Liver (tissue), 9 donors: Measurements from ENCODE around the gene CELA2A. TPM values are rescaled to one million over a fixed set of nuclear protein-coding genes. Genes with fewer than 3 reads are reported as not detected.

ENCODE experiments used
- DNase-seq: peaks from one replicate; pipeline ENCODE4 v3.0.0-alpha.2; 2017; ENCODE audit warnings: low spot score
- H3K27ac ChIP-seq, 2 donors: one replicate each; pipeline ENCODE4 v1.7.0; 2013; ENCODE audit warnings: inconsistent platforms in 2 of 2, low read length in 2 of 2, control low read depth in 1 of 2, low read depth in 1 of 2, mild to moderate bottlenecking in 1 of 2
- H3K27me3 ChIP-seq, 4 donors: one replicate each; pipeline versions ENCODE4 v1.6.1 to v1.7.0; 2013; ENCODE audit warnings: low read length in 3 of 4, inconsistent platforms in 1 of 4, mild to moderate bottlenecking in 1 of 4, moderate library complexity in 1 of 4; ENCODE audit not compliant: control insufficient read depth in 4 of 4, insufficient read depth in 4 of 4
- H3K36me3 ChIP-seq, 4 donors: one replicate each; pipeline versions ENCODE4 v1.6.1 to v1.7.0; 2013; ENCODE audit warnings: low read length in 3 of 4, mild to moderate bottlenecking in 3 of 4, low read depth in 1 of 4, moderate library complexity in 1 of 4; ENCODE audit not compliant: control insufficient read depth in 4 of 4, insufficient read depth in 3 of 4
- H3K4me1 ChIP-seq, 4 donors: one replicate each; pipeline versions ENCODE4 v1.6.1 to v1.7.0; 2013; ENCODE audit warnings: low read length in 3 of 4, mild to moderate bottlenecking in 3 of 4, moderate library complexity in 1 of 4; ENCODE audit not compliant: control insufficient read depth in 4 of 4, insufficient read depth in 4 of 4
- H3K4me3 ChIP-seq, 3 donors: one replicate each; pipeline versions ENCODE4 v1.6.1 to v1.7.0; 2013; ENCODE audit warnings: low read length in 3 of 3, control low read depth in 1 of 3, low read depth in 1 of 3, mild to moderate bottlenecking in 1 of 3
- H3K9ac ChIP-seq, 2 donors: one replicate each; pipeline ENCODE4 v1.7.0; 2013; ENCODE audit warnings: low read length in 2 of 2, mild to moderate bottlenecking in 2 of 2, moderate library complexity in 2 of 2, control low read depth in 1 of 2, low read depth in 1 of 2
- H3K9me3 ChIP-seq, 4 donors: one replicate each; pipeline versions ENCODE4 v1.6.1 to v1.7.0; 2013; ENCODE audit warnings: low read length in 3 of 4; ENCODE audit not compliant: control insufficient read depth in 4 of 4
- ATF3 ChIP-seq: IDR thresholded peaks from 2 replicates; pipeline ENCODE4 v1.6.1; 2016; ENCODE audit warnings: antibody characterized with exemption
- EGR1 ChIP-seq, 2 donors: IDR thresholded peaks; 2 replicates each; pipeline ENCODE4 v1.6.1; 2016 to 2018; ENCODE audit warnings: antibody characterized with exemption in 2 of 2, low read depth in 2 of 2
- FOXA1 ChIP-seq: IDR thresholded peaks from 2 replicates; pipeline ENCODE4 v1.6.1; 2016; ENCODE audit warnings: antibody characterized with exemption
- FOXA2 ChIP-seq: IDR thresholded peaks from 2 replicates; pipeline ENCODE4 v1.6.1; 2016; ENCODE audit warnings: antibody characterized with exemption
- GABPA ChIP-seq, 2 donors: IDR thresholded peaks in 1 of 2; conservative IDR thresholded peaks in 1 of 2; 2 replicates each; pipeline ENCODE4 v1.6.1; 2016; ENCODE audit warnings: antibody characterized with exemption in 2 of 2, mild to moderate bottlenecking in 1 of 2, moderate library complexity in 1 of 2
- HNF4A ChIP-seq, 2 donors: conservative IDR thresholded peaks; 2 replicates each; pipeline ENCODE4 v1.6.1; 2016; ENCODE audit warnings: antibody characterized with exemption in 2 of 2, mild to moderate bottlenecking in 2 of 2
- HNF4G ChIP-seq: IDR thresholded peaks from 2 replicates; pipeline ENCODE4 v1.6.1; 2016; ENCODE audit warnings: antibody characterized with exemption
- JUND ChIP-seq, 2 donors: IDR thresholded peaks; 2 replicates each; pipeline ENCODE4 v1.6.1; 2016; ENCODE audit warnings: antibody characterized with exemption in 2 of 2
- NR2F2 ChIP-seq: IDR thresholded peaks from 2 replicates; pipeline ENCODE4 v1.6.1; 2016; ENCODE audit warnings: antibody characterized with exemption
- RAD21 ChIP-seq, 2 donors: IDR thresholded peaks; 2 replicates each; pipeline ENCODE4 v1.6.1; 2016; ENCODE audit warnings: antibody characterized with exemption in 2 of 2, mild to moderate bottlenecking in 2 of 2
- REST ChIP-seq: IDR thresholded peaks from 2 replicates; pipeline ENCODE4 v1.6.1; 2016; ENCODE audit warnings: antibody characterized with exemption, mild to moderate bottlenecking
- RXRA ChIP-seq, 2 donors: IDR thresholded peaks; 2 replicates each; pipeline ENCODE4 v1.6.1; 2017 to 2018; ENCODE audit warnings: antibody characterized with exemption in 2 of 2, mild to moderate bottlenecking in 1 of 2
- SP1 ChIP-seq: IDR thresholded peaks from 2 replicates; pipeline ENCODE4 v1.6.1; 2018; ENCODE audit warnings: antibody characterized with exemption, mild to moderate bottlenecking
- TAF1 ChIP-seq: conservative IDR thresholded peaks from 2 replicates; pipeline ENCODE4 v1.6.1; 2016; ENCODE audit warnings: antibody characterized with exemption, mild to moderate bottlenecking
- YY1 ChIP-seq: IDR thresholded peaks from 2 replicates; pipeline ENCODE4 v1.6.1; 2016; ENCODE audit warnings: antibody characterized with exemption, mild to moderate bottlenecking
- WGBS: extraction: QIAGEN DNeasy Blood & Tissue Kit; methylation state at CpG from one replicate; pipeline ENCODE4 v1.1.7; 2013; 5-methylcytosine and 5-hydroxymethylcytosine counted together
- polyA plus RNA-seq, 2 donors: library from polyadenylated mRNA; stranded (reverse) in 1 of 2; unstranded in 1 of 2; fragments of 200-250 nt in 1 of 2; fragments of >200 nt in 1 of 2; fragmentation: Nextera tagmentation in 1 of 2; extraction: Ambion mirVana in 1 of 2; gene quantifications; one replicate each; pipeline versions ENCODE4 v1.2.1 to v1.2.3, GENCODE V29; 2013 to 2015
- total RNA-seq, 2 donors: library from RNA; depleted of rRNA; stranded (reverse); fragments of >200 nt; gene quantifications; one replicate each; pipeline ENCODE4 v1.2.3, GENCODE V29; 2014
- TF ChIP-seq, protein P1 (sequence below): IDR thresholded peaks from 2 replicates; pipeline ENCODE4 v1.6.1; 2016; ENCODE audit warnings: antibody characterized with exemption
- TF ChIP-seq, protein P2 (sequence below): IDR thresholded peaks from 2 replicates; pipeline ENCODE4 v1.6.1; 2016; ENCODE audit warnings: antibody characterized with exemption
- TF ChIP-seq, protein P3 (sequence below): fragments of 150-350 bp; IDR thresholded peaks from 2 replicates; pipeline ENCODE4 v1.5.1; 2017; ENCODE audit warnings: improper control_type of control experiment, low read depth, low read length; ENCODE audit not compliant: missing input control
- donor health status: healthy.
- donor health status: healthy.
- donor health status: healthy.
- donor health status: healthy.
- donor health status: healthy.

The CELA2A gene
- total and polyA plus RNA-seq, 4 donors, result not detected

DNA sequence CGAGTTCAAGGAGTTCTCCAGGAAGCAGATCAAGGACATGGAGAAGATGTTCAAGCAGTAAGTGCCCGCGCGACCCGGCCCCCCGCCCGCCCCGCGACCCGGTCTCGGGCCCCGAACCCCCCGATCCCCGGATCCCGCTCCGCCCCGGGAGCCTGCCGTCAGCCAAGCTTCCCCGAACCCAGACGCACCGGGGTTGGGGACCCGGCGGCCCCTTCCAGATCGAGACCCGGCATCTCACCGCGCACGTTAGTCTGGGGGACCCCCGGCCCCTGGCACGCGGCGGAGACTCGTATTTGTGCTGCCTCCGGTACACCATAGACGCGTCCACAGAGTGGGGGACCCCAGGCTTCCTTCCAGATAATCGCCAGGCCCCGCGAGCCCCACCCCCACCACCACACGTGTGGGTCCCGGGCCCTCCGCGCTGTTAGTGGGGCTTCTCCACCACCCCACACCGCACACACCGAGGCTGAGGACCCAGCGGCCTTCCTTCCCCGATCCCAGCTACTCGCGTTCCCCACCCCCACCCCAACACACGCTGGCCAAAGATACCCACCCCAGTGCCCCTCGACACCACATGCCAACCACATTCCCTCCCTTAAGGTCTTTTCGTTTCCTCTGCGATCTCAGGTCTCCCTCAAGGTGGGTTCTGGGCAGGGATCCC is 46.2 kb upstream of the CELA2A start:
- TF ChIP-seq SP1 (no peak), FOXA2 (no peak), FOXA1 (no peak), HNF4A (conservative IDR thresholded peaks at IDR 0.05) (no peak), TAF1 (no peak), NR2F2 (no peak), GABPA (IDR thresholded peaks at IDR 0.05 in 1 of 2, conservative IDR thresholded peaks at IDR 0.05 in 1 of 2) (no peak), REST (no peak), ATF3 (no peak), JUND (IDR thresholded peaks at IDR 0.05) (no peak), HNF4G (no peak), YY1 (no peak), RXRA (IDR thresholded peaks at IDR 0.05) (no peak), EGR1 (IDR thresholded peaks at IDR 0.05; ENCODE audit: low read depth in 2 of 2) (no peak), RAD21 (IDR thresholded peaks at IDR 0.05) (no peak)
- TF ChIP-seq, protein P1, sequence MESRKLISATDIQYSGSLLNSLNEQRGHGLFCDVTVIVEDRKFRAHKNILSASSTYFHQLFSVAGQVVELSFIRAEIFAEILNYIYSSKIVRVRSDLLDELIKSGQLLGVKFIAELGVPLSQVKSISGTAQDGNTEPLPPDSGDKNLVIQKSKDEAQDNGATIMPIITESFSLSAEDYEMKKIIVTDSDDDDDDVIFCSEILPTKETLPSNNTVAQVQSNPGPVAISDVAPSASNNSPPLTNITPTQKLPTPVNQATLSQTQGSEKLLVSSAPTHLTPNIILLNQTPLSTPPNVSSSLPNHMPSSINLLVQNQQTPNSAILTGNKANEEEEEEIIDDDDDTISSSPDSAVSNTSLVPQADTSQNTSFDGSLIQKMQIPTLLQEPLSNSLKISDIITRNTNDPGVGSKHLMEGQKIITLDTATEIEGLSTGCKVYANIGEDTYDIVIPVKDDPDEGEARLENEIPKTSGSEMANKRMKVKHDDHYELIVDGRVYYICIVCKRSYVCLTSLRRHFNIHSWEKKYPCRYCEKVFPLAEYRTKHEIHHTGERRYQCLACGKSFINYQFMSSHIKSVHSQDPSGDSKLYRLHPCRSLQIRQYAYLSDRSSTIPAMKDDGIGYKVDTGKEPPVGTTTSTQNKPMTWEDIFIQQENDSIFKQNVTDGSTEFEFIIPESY, result no peak
- TF ChIP-seq, protein P2, sequence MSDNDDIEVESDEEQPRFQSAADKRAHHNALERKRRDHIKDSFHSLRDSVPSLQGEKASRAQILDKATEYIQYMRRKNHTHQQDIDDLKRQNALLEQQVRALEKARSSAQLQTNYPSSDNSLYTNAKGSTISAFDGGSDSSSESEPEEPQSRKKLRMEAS, result no peak
- Histone ChIP-seq H3K27me3 (no peaks in the 10 kb centered on the region), H3K27ac (peak overlapping the region; percentile 39 to 48), H3K36me3 (no peaks in the 10 kb centered on the region), H3K4me1 (peaks cover 2 to 14% (median 6%) of the 10 kb centered on the region in 4 donors), H3K9me3 (no peaks in the 10 kb centered on the region), H3K4me3 (peak overlapping the region; percentile 63 to 89 (median 71)), H3K9ac (peak overlapping the region; percentile 50 to 64)
- no peak for DNase-seq
- 5% methylated on average over 53 of the region's 53 CpGs for WGBS

DNA sequence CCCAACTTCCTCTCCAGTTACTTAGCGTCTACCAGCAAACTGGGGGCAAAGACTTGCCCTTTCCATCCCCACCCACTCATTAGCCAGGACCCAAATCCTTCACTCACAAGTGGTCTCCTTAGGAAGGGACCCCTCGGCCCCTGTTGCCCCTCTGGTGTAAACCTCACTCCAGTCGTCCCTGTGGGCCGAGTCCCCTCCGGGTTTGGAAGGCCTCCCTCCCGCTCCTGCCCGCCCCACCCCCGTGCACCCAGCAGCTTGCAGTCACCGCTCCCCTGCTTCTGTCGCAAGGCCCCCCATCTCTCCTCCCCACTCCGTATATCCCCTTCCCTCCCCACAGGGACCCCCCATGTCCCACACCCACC is 45.7 kb upstream of the CELA2A start:
- H3K9ac ChIP-seq, result peak overlapping the region in 1 of 2 donors; percentile 50
- H3K27ac ChIP-seq, result peak overlapping the region; percentile 39 to 53
- H3K36me3 ChIP-seq, result no peaks in the 10 kb centered on the region
- H3K4me1 ChIP-seq, result peaks cover 2 to 14% (median 7%) of the 10 kb centered on the region in 4 donors
- WGBS, result 70% methylated on average over 11 of the region's 11 CpGs
- TF ChIP-seq GABPA (IDR thresholded peaks at IDR 0.05 in 1 of 2, conservative IDR thresholded peaks at IDR 0.05 in 1 of 2) (no peak), TAF1 (no peak), FOXA1 (no peak), HNF4G (no peak), SP1 (no peak), JUND (IDR thresholded peaks at IDR 0.05) (no peak), RXRA (IDR thresholded peaks at IDR 0.05) (no peak), YY1 (no peak), EGR1 (IDR thresholded peaks at IDR 0.05; ENCODE audit: low read depth in 2 of 2) (no peak), HNF4A (conservative IDR thresholded peaks at IDR 0.05) (no peak), FOXA2 (no peak)
- TF ChIP-seq, protein P1, result no peak
- TF ChIP-seq, protein P3, sequence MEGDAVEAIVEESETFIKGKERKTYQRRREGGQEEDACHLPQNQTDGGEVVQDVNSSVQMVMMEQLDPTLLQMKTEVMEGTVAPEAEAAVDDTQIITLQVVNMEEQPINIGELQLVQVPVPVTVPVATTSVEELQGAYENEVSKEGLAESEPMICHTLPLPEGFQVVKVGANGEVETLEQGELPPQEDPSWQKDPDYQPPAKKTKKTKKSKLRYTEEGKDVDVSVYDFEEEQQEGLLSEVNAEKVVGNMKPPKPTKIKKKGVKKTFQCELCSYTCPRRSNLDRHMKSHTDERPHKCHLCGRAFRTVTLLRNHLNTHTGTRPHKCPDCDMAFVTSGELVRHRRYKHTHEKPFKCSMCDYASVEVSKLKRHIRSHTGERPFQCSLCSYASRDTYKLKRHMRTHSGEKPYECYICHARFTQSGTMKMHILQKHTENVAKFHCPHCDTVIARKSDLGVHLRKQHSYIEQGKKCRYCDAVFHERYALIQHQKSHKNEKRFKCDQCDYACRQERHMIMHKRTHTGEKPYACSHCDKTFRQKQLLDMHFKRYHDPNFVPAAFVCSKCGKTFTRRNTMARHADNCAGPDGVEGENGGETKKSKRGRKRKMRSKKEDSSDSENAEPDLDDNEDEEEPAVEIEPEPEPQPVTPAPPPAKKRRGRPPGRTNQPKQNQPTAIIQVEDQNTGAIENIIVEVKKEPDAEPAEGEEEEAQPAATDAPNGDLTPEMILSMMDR, result no peak
- H3K4me3 ChIP-seq, result peak overlapping the region; percentile 27 to 89 (median 63)
- DNase-seq, result no peak
- no peaks in the 10 kb centered on the region for H3K27me3 ChIP-seq
- H3K9me3 ChIP-seq, result no peaks in the 10 kb centered on the region
